ENCODE results near the gene MAPK14.

The MAPK14 gene

DNA sequence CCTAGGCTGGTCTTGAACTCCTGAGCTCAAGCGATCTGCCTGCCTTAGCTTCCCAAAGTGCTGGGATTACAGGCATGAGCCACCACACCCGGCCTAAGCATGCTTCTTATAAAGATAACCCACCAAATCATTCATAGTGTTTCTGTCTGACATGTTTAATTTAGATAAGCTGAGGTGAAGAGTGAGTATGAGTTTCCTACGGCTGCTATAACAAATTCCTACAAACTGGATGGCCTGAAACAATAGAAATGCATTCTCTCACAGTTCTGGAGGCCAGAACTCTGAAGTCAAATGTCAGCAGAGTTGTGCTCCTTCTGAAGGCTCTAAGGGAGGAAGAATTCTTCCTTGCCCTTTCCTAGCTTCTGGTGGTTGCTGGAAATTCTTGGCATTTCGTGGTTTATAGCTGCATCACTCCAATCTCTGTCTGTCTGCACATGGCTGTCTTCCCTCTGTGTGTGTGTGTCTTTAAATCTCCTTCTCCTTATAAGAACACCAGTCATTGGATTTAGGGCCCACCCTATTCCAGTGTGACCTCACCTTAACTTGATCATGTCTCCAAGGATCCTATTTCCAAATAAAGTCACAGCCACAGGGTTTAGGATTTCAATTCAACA is 132.6 kb downstream of the MAPK14 start:
- no peak for TF ChIP-seq EZH2phosphoT487 (IDR thresholded peaks at IDR 0.05; ENCODE audit: borderline replicate concordance, low read length)
- TF ChIP-seq, protein P1, sequence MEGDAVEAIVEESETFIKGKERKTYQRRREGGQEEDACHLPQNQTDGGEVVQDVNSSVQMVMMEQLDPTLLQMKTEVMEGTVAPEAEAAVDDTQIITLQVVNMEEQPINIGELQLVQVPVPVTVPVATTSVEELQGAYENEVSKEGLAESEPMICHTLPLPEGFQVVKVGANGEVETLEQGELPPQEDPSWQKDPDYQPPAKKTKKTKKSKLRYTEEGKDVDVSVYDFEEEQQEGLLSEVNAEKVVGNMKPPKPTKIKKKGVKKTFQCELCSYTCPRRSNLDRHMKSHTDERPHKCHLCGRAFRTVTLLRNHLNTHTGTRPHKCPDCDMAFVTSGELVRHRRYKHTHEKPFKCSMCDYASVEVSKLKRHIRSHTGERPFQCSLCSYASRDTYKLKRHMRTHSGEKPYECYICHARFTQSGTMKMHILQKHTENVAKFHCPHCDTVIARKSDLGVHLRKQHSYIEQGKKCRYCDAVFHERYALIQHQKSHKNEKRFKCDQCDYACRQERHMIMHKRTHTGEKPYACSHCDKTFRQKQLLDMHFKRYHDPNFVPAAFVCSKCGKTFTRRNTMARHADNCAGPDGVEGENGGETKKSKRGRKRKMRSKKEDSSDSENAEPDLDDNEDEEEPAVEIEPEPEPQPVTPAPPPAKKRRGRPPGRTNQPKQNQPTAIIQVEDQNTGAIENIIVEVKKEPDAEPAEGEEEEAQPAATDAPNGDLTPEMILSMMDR (IDR thresholded peaks at IDR 0.05; ENCODE audit: low read depth, low read length, poor library complexity, severe bottlenecking): no peak

More for the DNA sequence above, 132.6 kb downstream of the MAPK14 start:
- H3K4me3 ChIP-seq (ENCODE audit: low read length): no peak overlapping the region
- no peaks in the 10 kb centered on the region for H3K36me3 ChIP-seq (ENCODE audit: control insufficient read depth, low read length)
- no peaks in the 10 kb centered on the region for H3K79me2 ChIP-seq (ENCODE audit: control insufficient read depth, low read length)
- H3K9me2 ChIP-seq (replicated peaks; ENCODE audit: control insufficient read depth, low read length): no peaks in the 10 kb centered on the region
- H3K4me1 ChIP-seq (ENCODE audit: control insufficient read depth, low read length): no peaks in the 10 kb centered on the region
- no peak overlapping the region for H3K4me2 ChIP-seq (ENCODE audit: low read length)
- H3K27me3 ChIP-seq (ENCODE audit: control insufficient read depth, low read length): no peaks in the 10 kb centered on the region
- no peak overlapping the region for H3K27ac ChIP-seq (ENCODE audit: low read depth, low read length)
- no peaks in the 10 kb centered on the region for H3F3A ChIP-seq (ENCODE audit: control insufficient read depth, insufficient read depth)
- H3K9me3 ChIP-seq (ENCODE audit: control insufficient read depth, insufficient read depth, low read length): peaks cover 9% of the 10 kb centered on the region; the same call in 1 of the 2 replicates
- no peaks in the 10 kb centered on the region for H4K20me1 ChIP-seq (ENCODE audit: control insufficient read depth, insufficient read depth, low read depth, low read length)
